Thyroid gland (tissue), 4 donors: ENCODE measurements around the gene TDRD1.

Source experiments
- CTCF ChIP-seq, 6 experiments: fragments of 200-600 bp in 3 of 6; fragments of 450-650 bp in 3 of 6; sonication (generic) in 3 of 6; IDR thresholded peaks; one replicate each; pipeline ENCODE4 v1.5.1; 2016 to 2019; ENCODE audit warnings: antibody characterized with exemption in 6 of 6, mild to moderate bottlenecking in 2 of 6, inconsistent platforms in 1 of 6, moderate library complexity in 1 of 6
- POLR2A ChIP-seq, 2 donors: fragments of 450-650 bp; IDR thresholded peaks; one replicate each; pipeline ENCODE4 v1.6.1; 2017; ENCODE audit warnings: antibody characterized with exemption in 2 of 2, mild to moderate bottlenecking in 2 of 2, moderate library complexity in 1 of 2

GRCh38 chr10:114208351-114208750 lies 29.2 kb downstream of the TDRD1 start:
- TF ChIP-seq CTCF (IDR thresholded peaks at IDR 0.05) (no peak), POLR2A (IDR thresholded peaks at IDR 0.05) (no peak)
